NT2/D1 (cell line): ENCODE measurements around the gene SCNN1B.

Source experiments
- SUZ12 ChIP-seq: IDR thresholded peaks from 2 replicates; pipeline ENCODE4 v1.6.1; 2011; ENCODE audit not compliant: insufficient read length, insufficient read depth; ENCODE audit errors: extremely low read depth
- YY1 ChIP-seq: IDR thresholded peaks from 2 replicates; pipeline ENCODE4 v1.6.1; 2011; ENCODE audit not compliant: insufficient read length, insufficient read depth

DNA sequence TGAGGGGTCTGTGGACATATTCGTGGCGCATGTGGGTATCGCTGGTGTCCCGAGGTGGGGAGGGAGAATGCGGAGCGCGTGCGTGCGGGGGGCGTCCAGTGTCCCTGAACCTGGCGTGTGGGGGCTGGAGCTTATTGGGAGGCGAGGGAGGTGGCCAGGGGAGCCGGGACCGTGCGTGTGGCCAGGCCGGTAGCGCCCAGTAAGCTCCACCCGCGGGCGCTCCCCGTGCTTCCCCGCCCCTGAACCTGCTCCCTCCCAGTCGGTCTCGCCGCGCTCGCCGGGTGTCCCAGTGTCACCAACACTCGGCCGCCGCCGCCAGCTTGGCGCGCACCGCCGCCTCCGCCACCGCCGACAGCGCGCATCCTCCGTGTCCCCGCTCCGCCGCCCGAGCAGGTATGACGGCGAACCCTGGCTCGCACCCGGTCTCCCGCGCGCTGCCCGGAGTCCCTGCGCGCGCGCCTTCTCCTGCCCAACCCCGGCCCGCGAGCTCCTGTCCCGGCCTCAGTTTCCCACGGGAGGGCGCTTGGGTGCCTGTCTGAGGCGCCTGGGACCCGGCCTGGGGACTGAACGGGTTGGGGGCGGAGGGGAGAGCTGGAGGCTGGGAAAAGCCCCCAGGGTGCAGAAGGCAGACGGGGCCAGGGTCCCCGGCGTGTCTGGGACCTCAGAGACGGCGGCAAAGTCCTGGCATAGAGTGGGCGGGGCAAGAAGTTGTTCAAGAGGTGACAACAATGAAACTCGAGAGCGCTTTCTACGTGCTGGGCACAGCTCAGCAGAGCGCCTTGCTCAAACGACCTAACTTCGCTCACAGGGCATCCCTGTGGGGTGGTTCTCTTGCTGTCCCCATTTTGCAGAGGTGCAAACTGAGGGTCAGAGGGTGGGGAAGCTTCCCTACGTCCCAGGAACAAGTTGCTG, at the start of gene SCNN1B:
- TF ChIP-seq YY1 (no peak), SUZ12 (peak; percentile 62)
